ENCODE results near the gene TM9SF3.

TM9SF3 gene

DNA sequence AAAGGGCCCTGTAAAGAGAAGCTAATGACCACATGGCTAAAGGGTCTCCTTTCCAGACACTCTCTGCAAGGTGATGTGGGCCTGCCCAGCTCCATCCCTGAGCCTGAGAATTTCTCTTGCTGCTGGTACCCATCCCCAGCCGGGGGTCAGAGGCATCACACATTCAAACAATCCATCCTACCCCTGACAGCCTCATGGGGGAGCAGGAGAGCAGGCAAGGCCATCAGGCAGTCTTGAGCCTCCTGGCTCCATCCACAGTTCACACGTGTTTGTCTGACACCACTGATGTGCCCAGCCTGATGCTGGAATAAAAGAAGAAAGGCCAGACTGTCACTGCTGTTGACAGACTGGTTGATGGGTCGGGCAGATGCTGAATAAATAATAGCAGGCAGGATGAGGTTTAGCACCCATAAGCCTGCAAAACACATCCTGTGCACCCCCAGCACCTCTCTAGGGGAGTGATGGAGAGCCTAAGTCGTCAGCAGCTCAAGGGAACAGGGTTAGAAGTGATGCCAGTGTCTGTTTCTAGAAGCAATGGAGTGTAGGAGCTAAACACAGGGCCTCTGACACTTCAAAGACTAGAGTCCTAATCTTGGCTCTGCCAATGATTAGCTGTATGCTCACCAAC lies 116.6 kb downstream of the TM9SF3 start:
- peak; percentile 69 for DNase-seq (ENCODE audit: low spot score)

DNA sequence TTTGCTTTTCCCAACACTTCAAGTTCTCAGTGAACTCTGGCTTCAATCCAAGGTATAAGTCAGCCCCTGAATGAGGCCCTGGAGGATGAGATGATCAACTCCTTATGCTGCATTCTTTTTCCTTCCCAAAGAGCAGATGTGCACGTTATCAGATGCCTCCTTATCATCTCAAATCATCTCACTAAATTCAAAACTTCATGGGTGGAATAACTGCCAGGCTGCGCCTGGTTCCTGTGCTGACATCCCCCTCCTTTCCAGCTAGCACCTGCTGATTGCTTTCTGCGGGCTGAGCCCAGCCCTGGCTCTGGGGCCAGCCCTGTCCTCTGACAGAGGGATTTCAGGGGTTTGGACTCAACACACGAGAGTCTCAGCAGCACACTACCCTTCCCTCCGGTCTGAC lies 118.0 kb downstream of the TM9SF3 start:
- DNase-seq (ENCODE audit: low spot score) = no peak
